Measurements from ENCODE around the gene EMP1.

GRCh38 chr12:13147688-13148484 is 48.6 kb upstream of the EMP1 start:
- TF ChIP-seq TRIM24 (IDR thresholded peaks at IDR 0.05) (no peak), ELF1 (tag; IDR thresholded peaks at IDR 0.05) (no peak), ZNF589 (CRISPR knock-in tag; IDR thresholded peaks at IDR 0.05; ENCODE audit: low read depth) (no peak), POU5F1 (IDR thresholded peaks at IDR 0.05; ENCODE audit: borderline replicate concordance, low read depth, low read length, partially characterized antibody) (no peak), HNRNPK (IDR thresholded peaks at IDR 0.05; ENCODE audit: low read depth, low read length, poor library complexity, severe bottlenecking) (no peak)
